ENCODE measurements around the gene FBXW7. TPM values are rescaled to one million over a fixed set of nuclear protein-coding genes. Genes with fewer than 3 reads are reported as not detected.

FBXW7 gene
- total RNA-seq, 1 experiment from 2014 or later = 23.0 TPM

DNA sequence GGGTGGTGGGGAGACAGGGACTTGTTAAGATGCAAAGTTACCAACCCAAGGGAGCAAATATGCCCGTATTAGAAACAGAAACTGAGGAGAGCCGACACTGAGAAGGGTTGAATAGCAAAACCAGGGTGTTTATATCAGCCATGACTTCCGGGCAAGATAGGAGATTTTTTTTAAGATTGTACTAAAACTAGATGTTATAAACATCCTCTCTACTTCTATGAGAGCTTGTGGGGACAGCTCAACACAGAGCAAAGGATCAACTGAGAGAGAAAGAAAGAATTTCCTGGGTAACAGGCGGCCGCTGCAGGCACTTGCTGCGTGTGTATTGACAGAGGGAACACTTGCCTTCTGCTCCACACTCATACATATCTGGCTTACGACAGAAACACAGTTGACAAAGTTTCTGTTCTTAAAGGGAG is 49.1 kb upstream of the FBXW7 start (continued):
- TF ChIP-seq, protein P1, sequence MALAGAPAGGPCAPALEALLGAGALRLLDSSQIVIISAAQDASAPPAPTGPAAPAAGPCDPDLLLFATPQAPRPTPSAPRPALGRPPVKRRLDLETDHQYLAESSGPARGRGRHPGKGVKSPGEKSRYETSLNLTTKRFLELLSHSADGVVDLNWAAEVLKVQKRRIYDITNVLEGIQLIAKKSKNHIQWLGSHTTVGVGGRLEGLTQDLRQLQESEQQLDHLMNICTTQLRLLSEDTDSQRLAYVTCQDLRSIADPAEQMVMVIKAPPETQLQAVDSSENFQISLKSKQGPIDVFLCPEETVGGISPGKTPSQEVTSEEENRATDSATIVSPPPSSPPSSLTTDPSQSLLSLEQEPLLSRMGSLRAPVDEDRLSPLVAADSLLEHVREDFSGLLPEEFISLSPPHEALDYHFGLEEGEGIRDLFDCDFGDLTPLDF (CRISPR knock-in tag; IDR thresholded peaks at IDR 0.05) = no peak
- TF ChIP-seq ESRRA (CRISPR knock-in tag; IDR thresholded peaks at IDR 0.05; ENCODE audit: borderline replicate concordance) = no peak

DNA sequence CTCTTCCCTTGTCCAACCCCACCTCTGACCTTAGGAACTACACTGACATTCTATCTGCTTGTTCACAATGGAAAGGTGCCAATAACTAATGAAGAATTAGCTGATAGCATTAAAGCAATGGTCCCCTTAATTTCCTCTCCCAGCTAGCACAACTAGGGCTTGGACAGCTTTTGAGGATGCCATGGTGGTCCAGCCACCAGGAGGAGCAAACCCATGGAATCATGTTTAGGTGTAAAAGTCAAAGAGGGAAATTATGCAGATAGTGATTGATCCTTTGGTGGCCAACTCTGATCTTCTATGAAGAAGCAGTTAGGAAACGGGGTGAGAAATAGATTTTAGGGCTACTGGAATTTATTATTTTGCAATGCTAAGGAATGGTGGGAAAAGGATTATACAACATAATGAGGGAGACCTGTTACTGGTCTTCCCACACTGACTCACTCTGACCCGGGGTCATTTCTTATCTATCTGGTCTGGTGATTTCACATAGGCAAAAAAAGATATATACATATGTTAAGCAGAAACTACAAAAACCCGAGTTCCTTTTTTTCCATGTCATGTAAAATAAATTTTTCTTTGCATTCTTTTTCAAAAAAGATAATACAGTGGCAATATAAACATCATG is 45.8 kb upstream of the FBXW7 start:
- no peak for DNase-seq (ENCODE audit: low spot score)
- TF ChIP-seq NR2C2 (CRISPR knock-in tag; IDR thresholded peaks at IDR 0.05) (no peak), ZNF138 (CRISPR knock-in tag; conservative IDR thresholded peaks at IDR 0.05) (no peak), KAT7 (CRISPR knock-in tag; IDR thresholded peaks at IDR 0.05; ENCODE audit: borderline replicate concordance) (no peak), ZNF396 (CRISPR knock-in tag; IDR thresholded peaks at IDR 0.05; ENCODE audit: borderline replicate concordance) (no peak), RELA (CRISPR knock-in tag; IDR thresholded peaks at IDR 0.05; ENCODE audit: borderline replicate concordance) (no peak), SP1 (CRISPR knock-in tag; conservative IDR thresholded peaks at IDR 0.05) (no peak), TEAD4 (CRISPR knock-in tag; IDR thresholded peaks at IDR 0.05) (no peak), TEAD1 (CRISPR knock-in tag; IDR thresholded peaks at IDR 0.05) (no peak), MXD4 (CRISPR knock-in tag; IDR thresholded peaks at IDR 0.05; ENCODE audit: borderline replicate concordance) (no peak), TCF7 (CRISPR knock-in tag; IDR thresholded peaks at IDR 0.05; ENCODE audit: low read depth) (no peak), RORB (CRISPR knock-in tag; IDR thresholded peaks at IDR 0.05) (no peak)
- TF ChIP-seq, protein P2, sequence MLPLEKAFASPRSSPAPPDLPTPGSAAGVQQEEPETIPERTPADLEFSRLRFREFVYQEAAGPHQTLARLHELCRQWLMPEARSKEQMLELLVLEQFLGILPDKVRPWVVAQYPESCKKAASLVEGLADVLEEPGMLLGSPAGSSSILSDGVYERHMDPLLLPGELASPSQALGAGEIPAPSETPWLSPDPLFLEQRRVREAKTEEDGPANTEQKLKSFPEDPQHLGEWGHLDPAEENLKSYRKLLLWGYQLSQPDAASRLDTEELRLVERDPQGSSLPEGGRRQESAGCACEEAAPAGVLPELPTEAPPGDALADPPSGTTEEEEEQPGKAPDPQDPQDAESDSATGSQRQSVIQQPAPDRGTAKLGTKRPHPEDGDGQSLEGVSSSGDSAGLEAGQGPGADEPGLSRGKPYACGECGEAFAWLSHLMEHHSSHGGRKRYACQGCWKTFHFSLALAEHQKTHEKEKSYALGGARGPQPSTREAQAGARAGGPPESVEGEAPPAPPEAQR (CRISPR knock-in tag; IDR thresholded peaks at IDR 0.05) = no peak
- TF ChIP-seq, protein P3, sequence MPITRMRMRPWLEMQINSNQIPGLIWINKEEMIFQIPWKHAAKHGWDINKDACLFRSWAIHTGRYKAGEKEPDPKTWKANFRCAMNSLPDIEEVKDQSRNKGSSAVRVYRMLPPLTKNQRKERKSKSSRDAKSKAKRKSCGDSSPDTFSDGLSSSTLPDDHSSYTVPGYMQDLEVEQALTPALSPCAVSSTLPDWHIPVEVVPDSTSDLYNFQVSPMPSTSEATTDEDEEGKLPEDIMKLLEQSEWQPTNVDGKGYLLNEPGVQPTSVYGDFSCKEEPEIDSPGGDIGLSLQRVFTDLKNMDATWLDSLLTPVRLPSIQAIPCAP (CRISPR knock-in tag; IDR thresholded peaks at IDR 0.05) = no peak
- TF ChIP-seq, protein P4, sequence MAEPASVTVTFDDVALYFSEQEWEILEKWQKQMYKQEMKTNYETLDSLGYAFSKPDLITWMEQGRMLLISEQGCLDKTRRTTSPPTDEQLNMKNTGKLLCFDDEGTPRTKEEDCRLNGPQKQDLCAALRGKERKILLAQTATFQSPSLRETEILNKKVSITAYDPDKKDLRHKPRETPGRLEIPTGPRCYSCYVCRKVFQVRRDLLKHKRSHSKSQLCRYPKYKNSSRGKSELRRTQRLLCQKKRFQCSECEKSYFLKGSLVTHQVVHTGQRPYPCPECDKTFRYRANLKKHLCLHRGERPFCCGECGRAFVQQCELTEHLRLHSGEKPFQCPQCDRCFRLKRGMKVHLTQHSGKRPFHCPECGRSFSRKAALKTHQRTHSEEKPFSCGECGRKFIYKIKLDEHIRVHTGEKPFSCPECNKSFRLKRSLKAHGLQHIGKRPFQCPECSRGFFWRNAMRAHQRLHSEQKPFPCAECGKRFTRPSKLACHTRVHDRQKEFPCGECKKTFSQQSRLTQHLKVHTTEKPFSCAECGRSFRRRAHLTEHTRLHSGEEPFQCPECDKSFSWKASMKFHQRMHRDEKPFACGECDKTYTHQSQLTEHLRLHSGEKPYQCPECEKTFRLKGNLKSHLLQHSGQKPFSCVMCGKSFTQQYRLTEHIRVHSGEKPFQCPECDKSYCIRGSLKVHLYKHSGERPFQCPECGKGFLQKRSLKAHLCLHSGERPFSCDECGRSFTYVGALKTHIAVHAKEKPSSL (CRISPR knock-in tag; conservative IDR thresholded peaks at IDR 0.05) = no peak
- TF ChIP-seq, protein P5, sequence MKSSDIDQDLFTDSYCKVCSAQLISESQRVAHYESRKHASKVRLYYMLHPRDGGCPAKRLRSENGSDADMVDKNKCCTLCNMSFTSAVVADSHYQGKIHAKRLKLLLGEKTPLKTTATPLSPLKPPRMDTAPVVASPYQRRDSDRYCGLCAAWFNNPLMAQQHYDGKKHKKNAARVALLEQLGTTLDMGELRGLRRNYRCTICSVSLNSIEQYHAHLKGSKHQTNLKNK (CRISPR knock-in tag; IDR thresholded peaks at IDR 0.05) = no peak
- TF ChIP-seq, protein P6, sequence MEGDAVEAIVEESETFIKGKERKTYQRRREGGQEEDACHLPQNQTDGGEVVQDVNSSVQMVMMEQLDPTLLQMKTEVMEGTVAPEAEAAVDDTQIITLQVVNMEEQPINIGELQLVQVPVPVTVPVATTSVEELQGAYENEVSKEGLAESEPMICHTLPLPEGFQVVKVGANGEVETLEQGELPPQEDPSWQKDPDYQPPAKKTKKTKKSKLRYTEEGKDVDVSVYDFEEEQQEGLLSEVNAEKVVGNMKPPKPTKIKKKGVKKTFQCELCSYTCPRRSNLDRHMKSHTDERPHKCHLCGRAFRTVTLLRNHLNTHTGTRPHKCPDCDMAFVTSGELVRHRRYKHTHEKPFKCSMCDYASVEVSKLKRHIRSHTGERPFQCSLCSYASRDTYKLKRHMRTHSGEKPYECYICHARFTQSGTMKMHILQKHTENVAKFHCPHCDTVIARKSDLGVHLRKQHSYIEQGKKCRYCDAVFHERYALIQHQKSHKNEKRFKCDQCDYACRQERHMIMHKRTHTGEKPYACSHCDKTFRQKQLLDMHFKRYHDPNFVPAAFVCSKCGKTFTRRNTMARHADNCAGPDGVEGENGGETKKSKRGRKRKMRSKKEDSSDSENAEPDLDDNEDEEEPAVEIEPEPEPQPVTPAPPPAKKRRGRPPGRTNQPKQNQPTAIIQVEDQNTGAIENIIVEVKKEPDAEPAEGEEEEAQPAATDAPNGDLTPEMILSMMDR (IDR thresholded peaks at IDR 0.05) = no peak
- TF ChIP-seq, protein P7, sequence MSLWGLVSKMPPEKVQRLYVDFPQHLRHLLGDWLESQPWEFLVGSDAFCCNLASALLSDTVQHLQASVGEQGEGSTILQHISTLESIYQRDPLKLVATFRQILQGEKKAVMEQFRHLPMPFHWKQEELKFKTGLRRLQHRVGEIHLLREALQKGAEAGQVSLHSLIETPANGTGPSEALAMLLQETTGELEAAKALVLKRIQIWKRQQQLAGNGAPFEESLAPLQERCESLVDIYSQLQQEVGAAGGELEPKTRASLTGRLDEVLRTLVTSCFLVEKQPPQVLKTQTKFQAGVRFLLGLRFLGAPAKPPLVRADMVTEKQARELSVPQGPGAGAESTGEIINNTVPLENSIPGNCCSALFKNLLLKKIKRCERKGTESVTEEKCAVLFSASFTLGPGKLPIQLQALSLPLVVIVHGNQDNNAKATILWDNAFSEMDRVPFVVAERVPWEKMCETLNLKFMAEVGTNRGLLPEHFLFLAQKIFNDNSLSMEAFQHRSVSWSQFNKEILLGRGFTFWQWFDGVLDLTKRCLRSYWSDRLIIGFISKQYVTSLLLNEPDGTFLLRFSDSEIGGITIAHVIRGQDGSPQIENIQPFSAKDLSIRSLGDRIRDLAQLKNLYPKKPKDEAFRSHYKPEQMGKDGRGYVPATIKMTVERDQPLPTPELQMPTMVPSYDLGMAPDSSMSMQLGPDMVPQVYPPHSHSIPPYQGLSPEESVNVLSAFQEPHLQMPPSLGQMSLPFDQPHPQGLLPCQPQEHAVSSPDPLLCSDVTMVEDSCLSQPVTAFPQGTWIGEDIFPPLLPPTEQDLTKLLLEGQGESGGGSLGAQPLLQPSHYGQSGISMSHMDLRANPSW (CRISPR knock-in tag; conservative IDR thresholded peaks at IDR 0.05; ENCODE audit: low read depth) = no peak
- H3K4me3 Mint-ChIP-seq = no peak overlapping the region
- no peaks in the 10 kb centered on the region for H3K27me3 Mint-ChIP-seq (ENCODE audit: low read depth)
- CTCF ChIA-PET = interaction anchor here (0.7 to 1.9 kb wide), 7 partner anchors 9 to 155 kb away, joined by 3 to 9 read pairs (median 4); no protein-coding TSS in a partner anchor
- H3K36me3 Mint-ChIP-seq = peaks cover 2% of the 10 kb centered on the region
- no peak for ATAC-seq
- POLR2A ChIA-PET = no interaction called here
- peaks cover 9% of the 10 kb centered on the region for H3K4me1 Mint-ChIP-seq
- no peak overlapping the region for H3K27ac Mint-ChIP-seq
- H3K9me3 Mint-ChIP-seq = peaks cover 9% of the 10 kb centered on the region

All from WTC11 (cell line).